Breast epithelium (tissue), 4 donors: ENCODE results near the gene SMYD1. TPM values are rescaled to one million over a fixed set of nuclear protein-coding genes. Genes with fewer than 3 reads are reported as not detected.
A peak's percentile ranks its signal among the peaks of the same experiment; 100 is the strongest.

ENCODE experiments used
- DNase-seq, 2 donors: peaks; one replicate each; pipeline ENCODE4 v3.0.0-alpha.2; 2019; ENCODE audit warnings: low spot score in 2 of 2
- H3K27ac ChIP-seq, 2 donors: fragments of 200-600 bp; sonication (generic) in 1 of 2; one replicate each; pipeline ENCODE4 v1.5.1; 2016 to 2019; ENCODE audit warnings: mild to moderate bottlenecking in 1 of 2
- H3K27me3 ChIP-seq, 2 donors: fragments of 200-600 bp; sonication (generic) in 1 of 2; one replicate each; pipeline versions ENCODE4 v1.5.1 to v1.6.0; 2017 to 2019; ENCODE audit warnings: control low read depth in 1 of 2, mild to moderate bottlenecking in 1 of 2
- H3K36me3 ChIP-seq: fragments of 200-600 bp; one replicate; pipeline ENCODE4 v1.5.1; 2019
- H3K4me1 ChIP-seq, 2 donors: fragments of 200-600 bp; sonication (generic); one replicate each; pipeline ENCODE4 v1.5.1; 2016 to 2019; ENCODE audit warnings: control low read depth in 1 of 2
- H3K4me3 ChIP-seq, 3 donors: fragments of 200-600 bp; sonication (generic); 1 replicate in 2 of 3; 2 replicates in 1 of 3; pipeline ENCODE4 v1.5.1; 2016 to 2019; ENCODE audit warnings: mild to moderate bottlenecking in 3 of 3, moderate library complexity in 2 of 3
- H3K9me3 ChIP-seq, 2 donors: fragments of 200-600 bp; sonication (generic) in 1 of 2; one replicate each; pipeline ENCODE4 v1.5.1; 2016 to 2019; ENCODE audit warnings: control low read depth in 1 of 2
- POLR2A ChIP-seq: fragments of 450-650 bp; IDR thresholded peaks from one replicate; pipeline ENCODE4 v1.6.1; 2016; ENCODE audit warnings: antibody characterized with exemption, mild to moderate bottlenecking, moderate library complexity
- POLR2AphosphoS5 ChIP-seq, 3 donors: sonication (generic); formaldehyde crosslinking; IDR thresholded peaks; one replicate each; pipeline ENCODE4 v1.6.1; 2017; ENCODE audit warnings: antibody characterized with exemption in 3 of 3
- intact Hi-C: fragments of 100-400 bp; cut with DNase I; formaldehyde crosslinking; loops from one replicate; pipeline ENCODE4 v1.15.1; 2023; ENCODE audit warnings: low total_unique reads
- total RNA-seq, 3 donors: library from RNA; depleted of rRNA; stranded (reverse); fragments of >200 nt; gene quantifications; one replicate each; pipeline ENCODE4 v1.1.0, GENCODE V29; 2016
- TF ChIP-seq, protein P1 (sequence below), 3 donors: fragments of 450-650 bp; IDR thresholded peaks; one replicate each; pipeline ENCODE4 v1.5.1; 2016 to 2017; ENCODE audit warnings: antibody characterized with exemption in 3 of 3, mild to moderate bottlenecking in 3 of 3, moderate library complexity in 3 of 3

Gene SMYD1
- total RNA-seq, 3 donors from 2014 or later: 0.29 to 3.3 TPM; not detected in 1

DNA sequence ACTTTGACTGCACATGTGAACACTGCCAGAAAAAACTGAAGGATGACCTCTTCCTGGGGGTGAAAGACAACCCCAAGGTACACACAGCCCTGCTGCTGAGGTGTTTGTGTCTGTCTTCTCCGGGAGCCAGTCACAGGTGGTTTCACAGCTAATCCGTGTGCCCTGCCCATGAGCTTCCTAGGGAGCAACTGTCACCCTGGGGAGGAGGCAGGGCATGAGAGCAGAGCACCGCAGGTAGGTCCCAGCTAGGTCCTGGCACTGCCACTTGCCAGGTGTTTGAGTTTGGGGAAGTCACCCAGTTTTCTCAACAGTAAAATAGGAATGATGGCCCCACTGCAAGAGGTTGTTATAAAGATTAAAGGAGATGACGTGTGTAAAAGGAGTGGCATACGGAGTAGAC is 29.1 kb downstream of the SMYD1 start:
- no peak for DNase-seq
- no peaks in the 10 kb centered on the region for H3K27me3 ChIP-seq
- intact Hi-C loops: no loop called here
- no peaks in the 10 kb centered on the region for H3K4me1 ChIP-seq
- H3K9me3 ChIP-seq: no peaks in the 10 kb centered on the region
- H3K27ac ChIP-seq: no peak overlapping the region
- TF ChIP-seq POLR2A (no peak), POLR2AphosphoS5 (IDR thresholded peaks at IDR 0.05) (no peak)
- TF ChIP-seq, protein P1, sequence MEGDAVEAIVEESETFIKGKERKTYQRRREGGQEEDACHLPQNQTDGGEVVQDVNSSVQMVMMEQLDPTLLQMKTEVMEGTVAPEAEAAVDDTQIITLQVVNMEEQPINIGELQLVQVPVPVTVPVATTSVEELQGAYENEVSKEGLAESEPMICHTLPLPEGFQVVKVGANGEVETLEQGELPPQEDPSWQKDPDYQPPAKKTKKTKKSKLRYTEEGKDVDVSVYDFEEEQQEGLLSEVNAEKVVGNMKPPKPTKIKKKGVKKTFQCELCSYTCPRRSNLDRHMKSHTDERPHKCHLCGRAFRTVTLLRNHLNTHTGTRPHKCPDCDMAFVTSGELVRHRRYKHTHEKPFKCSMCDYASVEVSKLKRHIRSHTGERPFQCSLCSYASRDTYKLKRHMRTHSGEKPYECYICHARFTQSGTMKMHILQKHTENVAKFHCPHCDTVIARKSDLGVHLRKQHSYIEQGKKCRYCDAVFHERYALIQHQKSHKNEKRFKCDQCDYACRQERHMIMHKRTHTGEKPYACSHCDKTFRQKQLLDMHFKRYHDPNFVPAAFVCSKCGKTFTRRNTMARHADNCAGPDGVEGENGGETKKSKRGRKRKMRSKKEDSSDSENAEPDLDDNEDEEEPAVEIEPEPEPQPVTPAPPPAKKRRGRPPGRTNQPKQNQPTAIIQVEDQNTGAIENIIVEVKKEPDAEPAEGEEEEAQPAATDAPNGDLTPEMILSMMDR (IDR thresholded peaks at IDR 0.05): no peak
- H3K4me3 ChIP-seq: no peak overlapping the region
- no peaks in the 10 kb centered on the region for H3K36me3 ChIP-seq

DNA sequence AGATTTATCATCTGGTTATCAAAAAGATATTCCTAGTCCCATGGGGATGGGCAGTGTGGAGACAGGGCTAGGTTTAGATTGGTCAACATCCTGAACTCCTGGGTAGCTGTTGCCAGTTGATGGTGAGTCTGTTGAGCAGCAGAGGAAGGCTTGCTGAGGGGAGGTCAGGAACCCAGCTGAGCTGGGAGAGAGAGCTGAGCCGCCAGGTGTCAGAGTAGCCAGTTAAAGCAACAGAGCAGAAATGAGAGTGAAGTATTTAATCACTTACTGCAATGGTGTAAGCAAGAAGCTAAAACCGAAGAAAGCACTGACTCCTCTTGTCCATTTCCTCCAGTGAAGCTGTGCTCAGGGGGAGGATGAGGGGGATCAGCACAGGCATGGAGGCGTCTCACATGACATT is 29.6 kb downstream of the SMYD1 start:
- no peak for DNase-seq
- Histone ChIP-seq H3K4me3 (no peak overlapping the region), H3K27ac (no peak overlapping the region), H3K4me1 (no peaks in the 10 kb centered on the region), H3K36me3 (no peaks in the 10 kb centered on the region), H3K27me3 (no peaks in the 10 kb centered on the region), H3K9me3 (no peaks in the 10 kb centered on the region)
- TF ChIP-seq, protein P1 (IDR thresholded peaks at IDR 0.05): no peak
- TF ChIP-seq POLR2A: no peak
- TF ChIP-seq POLR2AphosphoS5 (IDR thresholded peaks at IDR 0.05): no peak
- intact Hi-C loops: no loop called here

DNA sequence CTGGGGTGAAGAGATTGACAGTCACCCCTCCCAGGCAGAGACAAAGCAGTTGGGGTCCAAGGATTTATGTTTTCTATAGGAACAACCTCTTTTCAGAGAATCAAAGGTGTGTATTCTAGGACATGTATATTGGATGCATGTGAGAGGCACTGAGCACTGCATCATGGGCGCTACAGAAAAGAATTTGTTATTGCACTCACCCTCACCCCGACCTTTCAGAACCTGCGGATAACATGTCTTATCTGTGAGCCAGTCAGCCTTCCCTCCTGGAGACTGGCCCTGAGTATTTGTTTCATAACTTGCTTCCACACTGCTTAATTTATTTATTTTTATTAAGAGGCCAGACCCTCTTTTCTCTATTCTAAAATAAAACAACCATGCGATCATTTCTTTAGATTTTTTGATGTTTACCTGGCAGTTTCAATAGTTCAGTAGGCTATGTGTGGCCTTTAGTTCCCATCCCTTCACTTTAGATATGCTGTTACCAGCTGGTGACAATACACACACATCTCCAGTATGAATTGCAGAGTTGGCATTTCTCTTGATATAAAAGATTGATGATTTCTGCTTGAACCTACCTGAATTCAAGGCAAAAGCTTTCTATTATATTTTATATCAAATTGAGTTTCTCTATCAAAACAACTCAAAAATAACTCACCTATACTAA is 30.4 kb downstream of the SMYD1 start:
- no peak overlapping the region for H3K27ac ChIP-seq
- H3K36me3 ChIP-seq: no peaks in the 10 kb centered on the region
- no peak overlapping the region for H3K4me3 ChIP-seq
- TF ChIP-seq, protein P1 (IDR thresholded peaks at IDR 0.05): no peak
- TF ChIP-seq POLR2A: no peak
- no peak for TF ChIP-seq POLR2AphosphoS5 (IDR thresholded peaks at IDR 0.05)
- intact Hi-C loops: no loop called here
- no peak for DNase-seq
- H3K9me3 ChIP-seq: no peaks in the 10 kb centered on the region
- H3K27me3 ChIP-seq: no peaks in the 10 kb centered on the region
- no peaks in the 10 kb centered on the region for H3K4me1 ChIP-seq

DNA sequence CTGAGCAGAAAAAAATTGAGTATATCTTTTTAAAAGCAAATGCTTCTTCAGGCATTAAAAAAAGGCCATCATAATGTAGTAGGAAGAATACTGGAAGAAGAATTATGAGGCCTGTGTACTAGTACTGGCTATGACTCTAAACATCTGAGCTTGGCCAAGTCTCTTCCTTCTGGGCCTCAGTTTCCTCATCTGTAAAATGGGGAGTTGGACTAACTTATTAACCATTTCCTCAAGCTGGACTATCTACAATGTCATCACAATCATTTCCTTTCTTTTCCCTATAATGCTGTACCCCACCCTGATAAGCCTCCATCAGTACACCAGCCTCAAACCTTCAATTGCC is 30.9 kb downstream of the SMYD1 start:
- no peak overlapping the region for H3K27ac ChIP-seq
- H3K27me3 ChIP-seq: no peaks in the 10 kb centered on the region
- H3K4me3 ChIP-seq: no peak overlapping the region
- TF ChIP-seq, protein P1 (IDR thresholded peaks at IDR 0.05): no peak
- TF ChIP-seq POLR2A (no peak), POLR2AphosphoS5 (IDR thresholded peaks at IDR 0.05) (no peak)
- intact Hi-C loops: no loop called here
- no peaks in the 10 kb centered on the region for H3K4me1 ChIP-seq
- H3K9me3 ChIP-seq: no peaks in the 10 kb centered on the region
- DNase-seq: no peak
- no peaks in the 10 kb centered on the region for H3K36me3 ChIP-seq

DNA sequence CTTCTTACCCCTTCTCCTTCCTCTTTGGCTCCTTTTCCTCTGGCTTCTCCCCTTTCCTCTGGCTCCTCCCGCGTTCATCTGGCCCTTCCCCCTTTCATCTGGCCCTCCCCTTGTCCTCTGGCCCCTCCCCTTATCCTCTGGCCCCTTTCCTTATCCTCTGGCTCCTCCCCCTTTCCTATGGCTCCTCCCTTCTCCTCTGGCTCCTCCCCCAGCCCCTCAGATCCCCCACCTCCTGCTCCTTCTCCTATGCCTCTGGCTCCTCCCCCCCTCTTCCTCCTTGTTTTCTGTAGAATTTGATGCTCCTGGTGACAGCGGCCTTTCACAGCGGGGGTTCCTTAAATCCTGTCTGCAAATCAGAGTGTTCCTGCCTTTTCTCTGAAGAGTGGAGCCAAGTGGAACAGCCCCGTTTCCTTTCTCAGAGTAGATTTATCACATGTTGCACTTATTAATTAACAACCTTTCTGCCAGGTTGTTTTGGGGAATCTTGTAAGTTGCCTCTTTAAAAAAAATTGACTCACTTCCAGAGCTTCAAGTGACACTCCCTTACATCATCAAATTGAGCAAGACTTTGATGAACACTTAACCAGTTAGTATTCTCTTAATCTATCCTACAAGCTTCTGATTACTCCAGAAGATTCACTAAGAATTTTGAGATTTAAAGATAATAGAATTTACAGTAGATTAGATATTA is 32.3 kb downstream of the SMYD1 start:
- Histone ChIP-seq H3K4me3 (no peak overlapping the region), H3K27me3 (no peaks in the 10 kb centered on the region), H3K36me3 (no peaks in the 10 kb centered on the region), H3K9me3 (no peaks in the 10 kb centered on the region), H3K27ac (peak overlapping the region; percentile 43 to 48), H3K4me1 (no peaks in the 10 kb centered on the region)
- DNase-seq: no peak
- intact Hi-C loops: no loop called here
- TF ChIP-seq POLR2A: no peak
- TF ChIP-seq POLR2AphosphoS5 (IDR thresholded peaks at IDR 0.05): no peak
- TF ChIP-seq, protein P1 (IDR thresholded peaks at IDR 0.05): no peak
